ENCODE measurements around the gene PEX16.

DNA sequence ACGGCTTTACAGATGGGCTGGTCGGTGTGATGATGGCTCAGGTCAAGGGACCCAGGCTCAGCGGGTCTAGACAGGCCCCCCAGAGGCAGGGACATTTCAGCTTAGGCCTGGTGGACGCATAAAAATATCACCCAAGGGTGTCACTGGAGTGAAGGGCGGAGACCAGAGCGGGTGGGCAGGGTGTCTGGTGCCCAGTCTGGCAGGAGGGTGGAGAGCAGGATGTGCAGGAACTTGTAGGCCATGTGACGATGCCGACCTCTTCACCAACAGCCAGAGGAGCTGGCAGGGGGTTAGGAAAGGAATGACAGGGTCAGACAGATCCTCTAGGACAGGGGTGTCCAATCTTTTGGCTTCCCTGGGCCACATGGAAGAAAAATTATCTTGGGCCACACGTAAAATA lies 27.7 kb downstream of the PEX16 start:
- TF ChIP-seq, protein P1, sequence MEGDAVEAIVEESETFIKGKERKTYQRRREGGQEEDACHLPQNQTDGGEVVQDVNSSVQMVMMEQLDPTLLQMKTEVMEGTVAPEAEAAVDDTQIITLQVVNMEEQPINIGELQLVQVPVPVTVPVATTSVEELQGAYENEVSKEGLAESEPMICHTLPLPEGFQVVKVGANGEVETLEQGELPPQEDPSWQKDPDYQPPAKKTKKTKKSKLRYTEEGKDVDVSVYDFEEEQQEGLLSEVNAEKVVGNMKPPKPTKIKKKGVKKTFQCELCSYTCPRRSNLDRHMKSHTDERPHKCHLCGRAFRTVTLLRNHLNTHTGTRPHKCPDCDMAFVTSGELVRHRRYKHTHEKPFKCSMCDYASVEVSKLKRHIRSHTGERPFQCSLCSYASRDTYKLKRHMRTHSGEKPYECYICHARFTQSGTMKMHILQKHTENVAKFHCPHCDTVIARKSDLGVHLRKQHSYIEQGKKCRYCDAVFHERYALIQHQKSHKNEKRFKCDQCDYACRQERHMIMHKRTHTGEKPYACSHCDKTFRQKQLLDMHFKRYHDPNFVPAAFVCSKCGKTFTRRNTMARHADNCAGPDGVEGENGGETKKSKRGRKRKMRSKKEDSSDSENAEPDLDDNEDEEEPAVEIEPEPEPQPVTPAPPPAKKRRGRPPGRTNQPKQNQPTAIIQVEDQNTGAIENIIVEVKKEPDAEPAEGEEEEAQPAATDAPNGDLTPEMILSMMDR (IDR thresholded peaks at IDR 0.05 in 2 of 3, conservative IDR thresholded peaks at IDR 0.05 in 1 of 3; ENCODE audit: borderline replicate concordance in 1 of 3, insufficient read depth in 1 of 3, low read depth in 2 of 3, low read length in 2 of 3): no peak
- TF ChIP-seq SP1 (IDR thresholded peaks at IDR 0.05; ENCODE audit: low read depth) (no peak), EZH2 (IDR thresholded peaks at IDR 0.05) (no peak)
- TF ChIP-seq, protein P2, sequence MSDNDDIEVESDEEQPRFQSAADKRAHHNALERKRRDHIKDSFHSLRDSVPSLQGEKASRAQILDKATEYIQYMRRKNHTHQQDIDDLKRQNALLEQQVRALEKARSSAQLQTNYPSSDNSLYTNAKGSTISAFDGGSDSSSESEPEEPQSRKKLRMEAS (IDR thresholded peaks at IDR 0.05): no peak
